CD4-positive, alpha-beta T cell treated with Interleukin-2 at 100 ng/mL for 4 hours (primary cell): ENCODE measurements around the gene NAGPA.

Source experiments
- DNase-seq: peaks from one replicate; pipeline ENCODE4 v3.0.0-alpha.2; 2020; ENCODE audit warnings: low spot score

NAGPA gene

GRCh38 chr16:5002699-5003143 lies 31.0 kb downstream of the NAGPA start:
- DNase-seq = no peak

GRCh38 chr16:5001986-5002385 lies 31.7 kb downstream of the NAGPA start:
- no peak for DNase-seq

- DNase-seq = no peak
Observed at GRCh38 chr16:5001571-5001970, 32.2 kb downstream of the NAGPA start.

GRCh38 chr16:5000573-5001001 lies 33.1 kb downstream of the NAGPA start:
- no peak for DNase-seq

- DNase-seq = no peak
Observed at GRCh38 chr16:4994719-4995434, 38.9 kb downstream of the NAGPA start.

- no peak for DNase-seq
Observed at GRCh38 chr16:4991754-4992153, 42.0 kb downstream of the NAGPA start.

- no peak for DNase-seq
Observed at GRCh38 chr16:4990415-4990814, 43.3 kb downstream of the NAGPA start.

GRCh38 chr16:4989391-4990006 lies 44.2 kb downstream of the NAGPA start:
- no peak for DNase-seq

GRCh38 chr16:4988647-4989046 lies 45.1 kb downstream of the NAGPA start:
- DNase-seq = no peak

GRCh38 chr16:4987580-4988374 lies 46.0 kb downstream of the NAGPA start:
- DNase-seq = no peak

GRCh38 chr16:4987250-4987579 lies 46.5 kb downstream of the NAGPA start:
- DNase-seq = no peak

GRCh38 chr16:4984174-4984990 lies 49.4 kb downstream of the NAGPA start:
- DNase-seq = no peak

- no peak for DNase-seq
Observed at GRCh38 chr16:4982056-4982867, 51.5 kb downstream of the NAGPA start.

GRCh38 chr16:4981473-4981872 lies 52.3 kb downstream of the NAGPA start:
- no peak for DNase-seq

- no peak for DNase-seq
Observed at GRCh38 chr16:4980691-4981090, 53.0 kb downstream of the NAGPA start.

GRCh38 chr16:4979736-4980660 lies 53.7 kb downstream of the NAGPA start:
- no peak for DNase-seq

GRCh38 chr16:4979164-4979563 lies 54.6 kb downstream of the NAGPA start:
- no peak for DNase-seq

- no peak for DNase-seq
Observed at GRCh38 chr16:4976611-4977145, 57.1 kb downstream of the NAGPA start.

- DNase-seq = no peak
Observed at GRCh38 chr16:4976079-4976478, 57.7 kb downstream of the NAGPA start.
